Stimulated activated CD4-positive, alpha-beta T cell treated with anti-CD3 and anti-CD28 coated beads, TNF-alpha, amount 100 ng/mL, for 4 hours (primary cell): ENCODE measurements around the gene PTGIR.
"Not testable (repeated sequence)": the region's sequence is repeated elsewhere in the genome, so short reads cannot be mapped to it uniquely, and the experiment has no call there.

Experiments used
- DNase-seq, 3 experiments: peaks; one replicate each; pipeline ENCODE4 v3.0.0-alpha.2; 2020; ENCODE audit warnings: low read depth in 3 of 3

PTGIR gene

DNA sequence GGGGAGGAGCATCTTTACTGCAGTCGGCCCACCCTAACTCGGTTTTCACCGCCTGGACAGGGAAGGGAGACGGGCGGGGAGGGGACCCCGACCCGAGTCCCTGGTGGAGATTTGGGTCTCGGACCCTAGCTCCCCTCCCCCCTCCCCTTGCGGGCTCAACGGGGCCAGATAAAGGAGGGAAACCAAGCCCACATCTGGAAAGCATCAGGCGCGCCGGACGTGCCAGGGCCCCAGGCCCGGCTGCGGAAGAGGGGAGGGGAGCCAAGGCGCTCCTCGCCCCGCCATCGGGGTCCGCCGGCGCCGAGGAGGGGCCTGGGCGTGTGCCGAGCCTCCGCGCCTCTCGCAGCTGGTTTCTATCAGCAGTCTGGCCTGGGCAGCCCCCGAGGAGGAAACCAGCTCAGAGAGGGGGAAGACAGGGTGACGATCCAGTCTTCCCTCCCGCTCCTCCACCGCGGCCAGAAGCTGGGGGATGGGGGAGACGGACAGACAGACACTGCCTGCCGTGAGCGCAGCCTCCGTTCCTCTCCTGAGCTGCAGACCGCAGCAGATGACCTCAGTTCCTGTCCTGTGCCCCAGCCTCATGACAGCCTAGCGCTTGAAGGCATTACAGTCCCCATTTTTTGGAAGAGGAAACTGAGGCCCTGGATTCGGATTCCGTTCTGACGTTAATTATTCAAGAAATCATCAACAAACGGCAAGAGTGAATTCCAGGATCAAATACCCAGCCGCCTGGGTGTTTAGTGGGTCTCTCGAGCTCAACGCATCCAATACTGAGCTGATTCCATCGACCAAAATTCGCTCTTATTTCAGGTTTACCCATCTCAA lies 14.7 kb upstream of the PTGIR start:
- no peak for DNase-seq

DNA sequence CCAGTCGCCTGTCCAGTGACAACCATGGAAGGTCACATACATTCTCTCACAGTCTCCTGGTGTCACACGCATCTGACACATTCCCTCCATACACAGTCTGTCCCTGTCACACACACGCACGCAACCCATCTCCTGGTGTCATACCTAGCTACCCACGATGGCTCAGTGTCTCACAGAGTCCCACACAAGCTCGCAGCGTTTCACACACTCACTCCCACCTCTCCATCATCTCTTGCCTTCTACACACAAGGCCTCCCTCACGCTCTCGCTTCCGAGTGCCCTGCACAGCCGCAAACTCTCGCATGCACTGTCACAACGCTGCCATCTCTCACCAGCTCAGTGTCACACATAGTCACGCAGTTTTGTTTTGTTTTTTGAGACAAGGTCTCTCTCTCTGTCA lies 12.3 kb upstream of the PTGIR start:
- no peak for DNase-seq

DNA sequence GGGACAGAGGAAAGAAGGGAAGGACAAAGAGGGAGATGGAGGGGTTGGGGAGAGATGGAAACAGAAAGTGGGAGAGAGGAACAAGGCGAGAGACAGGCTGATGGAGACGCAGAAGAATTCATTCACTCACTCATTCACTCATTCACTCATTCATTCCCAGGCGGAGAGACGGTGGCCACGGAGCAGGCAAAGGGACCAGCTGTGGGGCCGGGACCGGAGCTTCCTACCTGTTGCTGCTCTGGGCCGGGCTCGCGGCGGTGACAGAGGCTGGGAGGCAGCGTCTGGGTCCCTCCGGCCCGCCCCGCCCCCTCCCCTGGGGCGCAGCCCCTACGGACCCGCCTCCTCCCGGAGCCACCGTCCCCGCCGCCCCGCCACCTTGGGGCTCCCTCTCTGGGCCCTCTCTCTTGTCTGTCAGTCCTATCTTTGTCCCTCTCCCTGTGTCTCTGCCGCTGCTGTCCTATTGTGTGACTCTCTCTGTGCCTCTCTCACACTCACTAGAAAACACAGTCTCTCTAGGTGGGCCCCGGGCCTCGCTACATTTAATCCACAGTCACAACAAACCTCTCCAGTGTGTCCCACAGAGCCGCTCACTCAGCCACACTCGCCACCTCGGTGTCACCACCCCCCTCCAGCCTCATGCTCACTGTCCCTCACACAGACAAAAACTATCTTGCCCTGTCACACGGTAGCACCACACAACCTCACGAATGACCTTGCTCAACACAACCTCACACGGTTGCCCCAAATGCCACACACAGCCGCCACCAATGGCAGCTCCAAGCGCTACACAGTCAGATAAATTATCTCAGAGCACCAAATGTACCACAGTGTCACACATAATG lies 11.3 kb upstream of the PTGIR start, which contains the start of gene GNG8:
Gene GNG8 (minus strand): TSS at position 283 of the 842 bp plus-strand sequence. CDS start 1,520 bp downstream, outside the sequence.
- no peak for DNase-seq

DNA sequence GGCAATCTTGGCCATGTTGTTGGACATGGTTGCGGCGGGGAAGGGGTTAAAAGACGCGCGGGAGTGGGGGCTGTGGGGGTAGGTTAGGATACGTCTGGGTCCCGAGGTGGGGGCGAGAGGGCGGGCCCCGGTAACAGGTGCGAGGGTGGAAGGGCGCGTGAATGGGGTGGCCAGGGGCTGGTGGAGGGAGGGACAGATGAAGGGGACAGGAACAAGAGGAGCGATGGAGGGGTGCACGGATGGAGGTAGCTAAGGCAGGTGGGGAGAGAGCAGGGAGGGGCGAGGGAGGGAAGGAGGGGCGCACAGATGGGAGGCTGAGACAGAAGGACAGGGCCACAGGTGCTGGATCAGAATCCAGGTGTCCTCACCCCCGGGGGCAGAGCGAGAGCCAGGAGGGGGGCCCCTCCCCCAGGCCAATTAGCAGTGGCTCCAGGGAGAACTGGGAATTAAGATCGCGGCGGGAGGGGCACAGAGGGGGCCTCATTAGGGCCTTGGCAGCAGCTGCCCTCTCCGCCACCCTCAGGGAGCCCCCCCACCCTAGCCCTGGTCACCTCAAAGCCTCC lies 9.8 kb upstream of the PTGIR start:
- DNase-seq, result no peak

DNA sequence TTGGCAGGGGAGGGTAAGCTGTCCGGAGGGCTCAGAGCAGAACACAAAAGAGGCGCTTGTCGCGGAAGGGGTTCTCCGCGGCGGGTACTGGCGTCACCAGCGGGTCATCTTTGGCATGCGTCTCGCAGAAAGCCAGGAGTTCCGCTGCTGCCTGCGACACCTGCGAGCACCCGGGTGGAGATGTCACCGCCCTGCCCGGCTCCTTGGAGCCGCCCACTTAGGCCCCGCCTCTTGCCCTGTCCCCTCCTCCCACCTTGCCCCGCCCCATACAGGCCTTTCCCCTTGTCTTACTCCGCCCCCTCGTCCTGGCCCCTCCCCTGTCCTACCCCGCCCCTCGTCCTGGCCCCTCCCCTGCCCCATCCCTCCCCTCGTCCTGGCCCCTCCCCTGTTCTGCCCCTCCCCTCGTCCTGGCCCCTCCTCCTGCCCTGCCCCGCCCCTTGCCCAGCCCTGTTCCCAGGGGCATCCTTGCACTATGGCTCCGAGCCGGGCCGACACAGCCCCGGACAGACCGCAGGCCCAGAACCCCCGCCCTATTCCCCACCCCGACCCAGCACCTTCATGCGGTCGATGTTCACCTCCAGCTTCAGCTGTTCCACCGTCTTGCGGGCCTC lies 9.3 kb upstream of the PTGIR start:
- peak; percentile 85 to 93 (median 93) for DNase-seq

DNA sequence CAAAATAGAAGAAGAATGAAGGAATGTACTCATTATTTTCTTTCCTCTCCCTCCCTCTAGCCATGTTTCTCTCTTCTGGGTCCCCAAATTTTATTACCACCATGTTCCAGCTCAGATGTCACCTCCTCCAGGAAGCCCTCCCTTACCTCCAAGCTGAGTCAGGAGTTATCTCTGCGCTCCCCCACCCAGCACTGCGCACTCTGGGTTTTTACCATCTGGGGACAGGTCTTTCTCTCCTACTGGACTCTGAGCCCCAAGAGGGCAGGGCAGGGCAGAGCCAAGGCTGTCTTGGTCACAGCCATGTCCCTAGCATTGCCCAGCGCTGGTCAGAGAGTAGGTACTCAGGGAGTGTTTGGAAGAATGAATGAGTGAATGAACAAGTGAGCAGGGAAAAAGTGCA lies 8.2 kb upstream of the PTGIR start:
- DNase-seq, result no peak

DNA sequence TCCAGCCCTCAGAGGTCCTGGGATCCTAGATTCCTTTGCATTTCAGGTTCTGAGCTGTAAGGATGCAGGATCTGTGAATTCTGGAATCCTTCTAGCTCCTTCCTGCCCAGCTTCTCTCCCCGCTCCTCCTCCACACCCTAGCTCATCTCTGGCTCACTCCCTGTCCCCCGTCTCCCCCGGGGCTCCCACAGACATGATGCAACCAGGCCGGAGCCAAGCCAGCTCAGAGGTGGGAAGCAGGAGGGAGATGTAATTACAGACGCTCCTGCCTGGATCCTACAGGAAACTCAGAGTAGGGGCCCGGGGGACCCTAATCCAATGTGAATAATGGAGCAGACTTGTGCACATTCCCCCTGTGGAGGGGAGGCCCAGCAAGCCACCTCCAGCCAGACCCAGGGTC lies 6.6 kb upstream of the PTGIR start:
- no peak for DNase-seq

DNA sequence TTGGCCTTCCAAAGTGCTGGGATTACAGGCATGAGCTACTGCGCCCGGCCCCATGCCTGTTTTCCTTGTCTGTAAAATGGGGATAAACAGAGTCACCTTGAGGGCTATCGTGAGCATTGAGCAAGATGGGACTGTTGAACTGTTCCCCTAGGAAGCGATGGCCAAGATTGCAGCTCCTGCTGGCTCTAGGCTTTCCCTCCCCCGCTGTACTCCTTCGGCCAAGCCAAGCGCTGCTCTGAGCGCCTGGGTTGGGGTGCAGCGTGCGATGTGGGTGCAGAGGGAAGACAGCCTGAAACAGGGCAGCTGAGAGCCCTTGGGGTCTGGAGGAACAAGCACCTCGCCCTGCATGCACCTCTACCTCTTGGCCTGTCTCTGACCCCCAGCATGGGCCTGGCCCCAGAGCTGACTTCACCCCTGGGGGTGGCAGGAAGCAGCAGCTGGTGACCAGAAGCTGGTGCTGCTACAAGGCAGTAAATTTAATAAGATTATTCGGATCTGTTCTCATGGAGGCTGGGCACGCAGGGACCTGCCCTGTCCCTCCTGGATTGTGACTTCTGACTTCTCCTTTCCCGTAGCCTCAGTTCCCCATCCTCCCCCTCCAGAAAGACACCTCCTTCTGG lies 5.8 kb upstream of the PTGIR start:
- no peak for DNase-seq

DNA sequence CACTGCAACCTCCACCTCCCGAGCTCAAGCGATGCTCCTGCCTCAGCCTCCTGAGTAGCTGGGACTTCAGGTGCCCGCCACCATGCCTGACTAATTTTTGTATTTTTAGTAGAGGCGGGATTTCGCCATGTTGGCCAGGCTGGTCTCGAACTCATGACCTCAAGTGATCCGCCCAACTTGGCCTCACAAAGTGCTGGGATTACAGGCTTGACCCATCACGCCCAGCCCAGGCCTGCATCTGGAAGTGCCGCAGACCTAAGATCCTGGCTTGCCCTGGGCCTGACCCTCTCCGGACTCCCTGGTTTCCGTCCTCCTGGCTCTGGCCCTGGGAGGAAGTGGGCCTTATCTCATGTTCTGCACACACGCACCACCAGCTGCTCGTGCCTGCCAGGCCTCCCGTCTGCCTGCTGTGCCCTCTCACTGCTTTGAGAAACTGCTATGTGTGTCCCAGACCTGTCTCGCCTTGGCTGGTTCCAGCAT lies 4.7 kb upstream of the PTGIR start:
- no peak for DNase-seq

DNA sequence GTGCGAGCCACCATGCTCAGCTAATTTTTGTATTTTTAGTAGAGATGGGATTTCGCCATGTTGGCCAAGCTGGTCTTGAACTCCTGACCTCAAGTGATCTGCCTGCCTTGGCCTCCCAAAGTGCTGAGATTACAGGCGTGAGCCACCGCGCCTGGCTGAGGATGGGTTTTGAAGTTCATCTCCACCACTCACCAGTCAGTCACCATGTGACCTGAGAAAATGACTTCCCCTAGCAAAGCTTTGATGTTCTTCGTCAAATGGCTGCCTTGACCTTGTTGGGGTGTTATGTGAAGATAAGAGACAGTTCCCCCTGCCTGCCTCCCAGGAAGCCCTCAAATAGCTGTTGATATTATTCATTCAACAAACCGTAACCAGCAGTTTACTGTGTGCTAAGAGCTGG lies 4.1 kb upstream of the PTGIR start:
- DNase-seq, result not testable (repeated sequence)

DNA sequence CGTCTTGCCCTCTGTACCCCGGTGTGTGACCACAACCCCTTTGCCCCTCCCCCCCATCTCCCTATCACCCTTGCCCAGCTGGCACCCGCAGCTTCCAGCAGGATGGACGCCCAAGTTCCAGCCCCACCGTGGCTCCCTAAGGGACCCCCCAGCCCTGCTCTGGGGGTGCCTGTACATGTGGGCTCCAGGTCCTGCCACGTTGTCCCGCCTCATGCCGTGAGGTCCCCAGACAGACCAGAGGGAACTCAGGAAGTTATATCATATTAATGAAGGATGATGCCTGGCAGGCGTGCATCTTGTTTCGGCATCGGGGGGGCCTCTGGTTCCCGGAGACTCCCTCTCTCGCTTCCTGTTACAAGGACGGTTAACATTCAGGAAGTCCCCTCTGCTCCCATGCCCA lies 1.6 kb upstream of the PTGIR start:
- DNase-seq, result no peak

DNA sequence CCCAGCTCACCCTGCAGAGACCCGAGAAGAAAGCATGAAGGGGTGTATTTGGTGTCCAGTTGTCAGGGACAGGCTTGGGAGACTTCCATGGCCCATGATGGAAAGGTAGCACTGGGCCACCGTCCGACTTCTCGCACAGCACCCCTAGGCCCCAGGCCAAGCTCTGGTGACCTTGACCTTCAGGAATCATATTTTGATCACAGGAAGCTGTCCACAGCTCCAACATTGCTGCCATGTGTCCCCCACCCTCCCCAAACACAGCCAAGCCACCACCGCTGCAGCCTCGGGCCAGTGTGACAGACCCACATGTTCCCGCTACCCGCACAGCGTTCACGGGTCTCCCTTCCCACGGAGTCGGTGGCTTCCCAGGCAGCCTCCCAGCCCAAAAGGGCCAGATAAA lies 842 bp upstream of the PTGIR start:
- DNase-seq, result no peak

DNA sequence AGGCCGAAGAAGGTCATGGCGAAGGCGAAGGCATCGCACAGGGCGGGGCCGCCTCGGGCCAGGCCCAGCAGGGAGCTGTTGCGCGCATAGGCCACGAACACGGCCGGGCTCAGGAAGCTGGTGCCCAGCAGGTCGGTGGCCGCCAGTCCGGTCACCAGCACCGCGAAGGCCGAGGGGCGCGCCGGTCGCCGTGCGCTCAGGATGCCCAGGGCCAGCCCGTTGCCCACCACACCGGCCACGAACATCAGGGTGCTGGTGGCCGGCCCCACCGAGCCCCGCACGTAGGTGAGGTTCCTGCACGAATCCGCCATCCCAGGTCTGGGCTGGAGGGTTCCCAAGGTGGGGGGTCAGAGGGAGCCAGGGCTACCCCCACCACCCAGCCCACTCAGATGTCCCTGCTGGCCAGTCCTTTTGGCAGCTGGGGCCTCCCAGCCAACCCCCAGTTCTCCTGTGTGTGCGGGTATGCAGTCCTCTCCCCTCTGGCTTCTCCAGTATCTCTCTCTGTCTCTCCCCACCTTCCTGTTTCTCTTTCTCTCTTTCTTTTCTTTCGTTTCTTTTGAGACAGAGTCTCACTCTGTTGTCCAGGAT lies 880 bp downstream of the PTGIR start:
- no peak for DNase-seq

DNA sequence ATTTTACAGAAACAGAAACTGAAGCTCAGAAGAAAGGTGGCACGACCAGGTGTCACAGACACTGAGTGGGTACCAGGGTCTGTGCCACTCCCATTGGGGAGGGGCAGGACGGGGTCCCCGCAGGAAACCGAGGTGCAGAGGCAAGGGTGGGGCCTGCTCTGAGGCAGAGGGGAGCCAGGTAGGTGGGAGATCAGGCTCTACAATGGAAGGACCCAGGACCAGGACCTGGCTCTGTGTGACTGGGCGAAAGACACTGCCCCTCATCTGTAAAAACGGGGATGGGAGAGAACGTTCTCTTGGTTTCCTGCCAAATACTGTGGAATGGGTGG lies 2.8 kb downstream of the PTGIR start:
- DNase-seq, result no peak

DNA sequence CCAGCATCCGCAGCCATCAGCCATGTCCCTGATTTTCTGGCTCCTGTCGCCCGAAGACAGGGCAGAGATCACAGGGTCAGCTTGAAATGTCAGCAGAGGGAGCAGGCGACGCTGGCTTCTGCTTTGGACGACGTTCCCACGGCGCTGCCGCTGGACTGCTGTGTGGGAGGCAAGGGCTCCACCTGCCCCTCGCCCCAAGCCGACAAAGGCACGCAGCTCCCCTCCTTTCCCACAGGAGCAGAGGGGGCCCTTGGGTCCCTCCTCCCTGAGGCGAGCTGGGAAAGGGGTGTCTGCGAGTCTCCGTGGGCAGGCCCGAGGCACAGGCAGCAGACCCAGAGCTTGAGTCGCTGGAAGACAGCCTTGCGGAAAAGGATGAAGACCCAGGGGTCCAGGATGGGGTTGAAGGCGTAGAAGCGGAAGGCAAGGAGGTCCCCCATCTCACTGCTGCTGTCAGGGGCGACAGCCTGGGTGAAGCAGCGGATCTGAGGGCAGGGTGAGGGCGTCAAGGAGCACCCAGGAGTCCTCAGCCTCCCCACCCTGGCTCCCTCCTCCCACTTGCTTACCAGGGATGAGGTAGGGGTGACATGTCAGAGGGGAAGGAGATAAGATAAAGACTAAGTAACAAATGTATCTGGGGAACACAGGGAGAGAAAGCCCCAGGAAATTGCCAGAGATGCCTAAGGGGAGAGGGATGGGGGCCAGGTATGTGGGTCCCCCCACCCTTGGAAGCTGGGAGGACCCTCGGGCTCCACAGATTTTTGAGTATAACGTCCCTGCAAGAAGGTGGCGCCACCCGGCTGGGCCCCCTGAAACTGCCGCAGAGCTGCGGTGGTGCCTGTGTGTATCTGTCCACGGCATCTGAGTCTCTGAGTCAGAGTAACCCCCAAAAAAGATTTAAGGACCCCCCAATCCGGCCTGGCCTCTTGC lies 3.4 kb downstream of the PTGIR start:
- no peak for DNase-seq

DNA sequence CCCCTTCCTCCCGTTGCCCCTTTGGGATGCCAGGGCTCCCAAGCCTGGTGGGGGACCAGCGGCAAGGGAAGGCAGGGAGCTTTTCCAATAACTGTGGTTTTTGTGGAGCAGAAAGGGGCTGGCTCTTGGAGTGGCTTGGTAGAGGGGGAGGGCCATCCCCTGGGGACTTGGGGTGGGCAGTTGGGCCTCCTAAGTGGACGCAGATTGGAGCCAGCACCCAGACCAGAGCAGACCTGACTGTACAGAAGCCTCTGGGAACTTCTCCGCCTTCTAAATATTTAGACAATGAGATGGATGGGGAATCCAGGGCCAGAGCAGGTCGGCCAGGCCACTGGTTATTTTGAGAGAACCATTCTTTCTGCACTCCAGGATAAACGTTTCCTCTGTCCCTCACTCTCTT lies 4.2 kb downstream of the PTGIR start:
- no peak for DNase-seq

DNA sequence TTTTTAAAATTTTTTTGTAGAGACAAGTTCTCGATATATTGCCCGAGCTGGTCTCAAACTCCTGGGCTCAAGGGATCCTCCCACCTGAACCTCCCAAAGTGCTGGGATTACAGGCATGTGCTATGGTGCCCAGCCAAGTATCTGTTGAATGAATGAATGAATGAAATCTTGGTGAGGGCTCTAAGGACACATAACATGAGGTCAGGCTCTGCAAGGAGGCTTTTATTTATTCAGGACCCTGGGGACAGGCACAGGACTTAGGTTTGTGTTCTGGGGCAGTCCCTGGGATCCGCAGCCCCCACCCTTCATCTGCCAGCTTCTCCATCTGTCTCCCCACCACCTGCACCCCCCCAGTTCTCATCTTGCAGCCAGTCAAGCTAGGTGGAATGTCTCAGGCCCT lies 4.6 kb downstream of the PTGIR start:
- no peak for DNase-seq

DNA sequence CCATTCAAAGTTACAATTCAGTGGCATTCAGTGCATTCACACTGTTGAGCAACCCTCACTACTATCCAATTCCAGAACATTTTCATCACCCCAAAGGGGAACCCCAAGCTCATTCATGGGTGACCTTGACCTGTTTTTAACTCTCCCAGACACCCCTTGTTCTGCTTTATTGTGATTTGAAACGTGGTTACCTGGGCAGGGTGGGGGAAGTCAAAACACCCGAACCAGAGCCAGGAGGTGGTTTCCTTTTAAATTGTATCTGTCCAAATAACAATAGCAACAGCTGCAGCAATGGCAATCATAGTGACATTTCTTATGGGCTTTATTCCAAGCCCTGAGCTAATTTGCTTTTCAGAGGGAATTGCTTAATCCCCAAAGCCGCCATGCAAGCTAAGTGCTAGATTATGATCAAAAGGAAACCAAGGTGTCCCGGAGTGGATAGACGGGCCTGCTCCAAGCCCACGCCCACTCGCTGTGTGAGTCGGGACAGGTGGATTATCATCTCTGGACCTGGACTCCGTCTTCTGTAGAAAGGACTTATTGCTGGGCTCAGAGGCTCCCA lies 6.1 kb downstream of the PTGIR start:
- DNase-seq, result no peak

DNA sequence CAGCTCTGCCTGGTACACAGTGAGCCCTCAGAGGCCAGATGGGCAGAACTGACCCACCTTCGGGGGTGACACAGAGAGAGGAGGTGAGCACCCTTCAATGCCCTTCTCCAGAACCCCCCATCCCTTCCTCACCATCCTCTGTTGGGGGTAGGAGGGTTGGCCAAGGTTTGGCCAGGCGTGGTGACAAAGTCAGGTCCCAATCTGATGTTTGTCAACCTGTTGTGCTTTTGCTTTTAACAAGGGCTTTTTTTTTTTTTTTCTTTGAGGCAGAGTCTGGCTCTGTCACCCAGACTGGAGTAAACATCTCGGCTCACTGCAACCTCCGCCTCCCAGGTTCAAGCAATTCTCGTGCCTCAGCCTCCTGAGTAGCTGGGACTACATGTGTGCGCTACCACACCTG lies 7.3 kb downstream of the PTGIR start:
- DNase-seq, result no peak
